PC-9 (cell line): ENCODE results near the gene WDR83. TPM values are rescaled to one million over a fixed set of nuclear protein-coding genes. Genes with fewer than 3 reads are reported as not detected.

Experiments
- BruUV-seq: library from RNA; stranded (reverse); fragments of 400-500 nt; replicated peaks from 2 replicates; lab custom pipeline; 2021; lab: Mats Ljungman, UMichigan
- CTCF ChIA-PET: fragments of 300-600 bp; sonication (Branson Sonifier 250); formaldehyde crosslinking; loops from one replicate; lab custom pipeline; 2022; ENCODE audit warnings: antibody characterized with exemption; lab: Charles Lee
- POLR2A ChIA-PET: fragments of 300-600 bp; sonication (Branson Sonifier 250); formaldehyde crosslinking; loops from one replicate; lab custom pipeline; 2022; ENCODE audit warnings: antibody characterized with exemption; ENCODE audit not compliant: unreplicated experiment; lab: Charles Lee
- DNase-seq, 2 experiments: peaks; one replicate each; pipeline versions ENCODE4 v3.0.0 to v3.0.0-alpha.2; 2015 to 2022; ENCODE audit warnings: mixed read lengths in 1 of 2
- H2AFZ ChIP-seq: fragments of 200-600 bp; sonication (generic); 2 replicates; pipeline ENCODE4 v1.8.1; 2017; ENCODE audit warnings: antibody characterized with exemption
- H3F3A ChIP-seq: fragments of 200-600 bp; sonication (generic); 2 replicates; pipeline ENCODE4 v1.8.1; 2017; ENCODE audit warnings: antibody characterized with exemption, mild to moderate bottlenecking, low read depth; ENCODE audit not compliant: insufficient read depth
- H3K27ac ChIP-seq: fragments of 200-600 bp; sonication (generic); 2 replicates; pipeline ENCODE4 v1.6.1; 2016; ENCODE audit warnings: mixed run types
- H3K27me3 ChIP-seq: fragments of 200-600 bp; sonication (generic); 2 replicates; pipeline ENCODE4 v1.6.1; 2016; ENCODE audit warnings: low read depth, mixed run types; ENCODE audit not compliant: insufficient read depth
- H3K36me3 ChIP-seq: fragments of 200-600 bp; sonication (generic); 2 replicates; pipeline ENCODE4 v1.6.1; 2016; ENCODE audit warnings: low read depth, mixed run types
- H3K4me1 ChIP-seq: fragments of 200-600 bp; sonication (generic); replicated peaks from 2 replicates; pipeline ENCODE4 v1.6.1; 2016; ENCODE audit warnings: mixed run types; ENCODE audit not compliant: insufficient read depth
- H3K4me2 ChIP-seq: fragments of 200-600 bp; sonication (generic); 2 replicates; pipeline ENCODE4 v1.6.1; 2017; ENCODE audit warnings: mixed run types
- H3K4me3 ChIP-seq: fragments of 200-600 bp; sonication (generic); 2 replicates; pipeline ENCODE4 v1.6.1; 2016; ENCODE audit warnings: mixed run types
- H3K79me2 ChIP-seq: fragments of 200-600 bp; sonication (generic); 2 replicates; pipeline ENCODE4 v1.6.1; 2017; ENCODE audit warnings: low read depth, mixed run types
- H3K9me2 ChIP-seq: fragments of 200-600 bp; sonication (generic); 2 replicates; pipeline ENCODE4 v1.8.1; 2017; ENCODE audit warnings: mild to moderate bottlenecking; ENCODE audit not compliant: insufficient read depth
- H3K9me3 ChIP-seq: fragments of 200-600 bp; sonication (generic); 2 replicates; pipeline ENCODE4 v1.8.1; 2016; ENCODE audit warnings: low read depth; ENCODE audit not compliant: insufficient read depth
- H4K20me1 ChIP-seq: fragments of 200-600 bp; sonication (generic); 2 replicates; pipeline ENCODE4 v1.8.1; 2017; ENCODE audit not compliant: insufficient read depth
- CTCF ChIP-seq: fragments of 200-600 bp; sonication (generic); conservative IDR thresholded peaks from 2 replicates; pipeline ENCODE4 v1.6.1; 2017; ENCODE audit warnings: mixed run types, antibody characterized with exemption, mild to moderate bottlenecking, moderate library complexity
- EZH2 ChIP-seq: fragments of 200-600 bp; sonication (generic); IDR thresholded peaks from 2 replicates; pipeline ENCODE4 v1.8.0; 2017; ENCODE audit warnings: antibody characterized with exemption, low read depth
- intact Hi-C: fragments of 100-400 bp; cut with micrococcal nuclease; formaldehyde crosslinking; loops from one replicate; pipeline ENCODE4 v1.10.0; 2022; ENCODE audit not compliant: unreplicated experiment
- total RNA-seq: library from RNA; stranded (reverse); gene quantifications from 2 replicates; pipeline ENCODE4 v1.2.3, GENCODE V29; 2021

Gene WDR83
- total RNA-seq, 1 experiment from 2014 or later = 12.9 TPM

DNA sequence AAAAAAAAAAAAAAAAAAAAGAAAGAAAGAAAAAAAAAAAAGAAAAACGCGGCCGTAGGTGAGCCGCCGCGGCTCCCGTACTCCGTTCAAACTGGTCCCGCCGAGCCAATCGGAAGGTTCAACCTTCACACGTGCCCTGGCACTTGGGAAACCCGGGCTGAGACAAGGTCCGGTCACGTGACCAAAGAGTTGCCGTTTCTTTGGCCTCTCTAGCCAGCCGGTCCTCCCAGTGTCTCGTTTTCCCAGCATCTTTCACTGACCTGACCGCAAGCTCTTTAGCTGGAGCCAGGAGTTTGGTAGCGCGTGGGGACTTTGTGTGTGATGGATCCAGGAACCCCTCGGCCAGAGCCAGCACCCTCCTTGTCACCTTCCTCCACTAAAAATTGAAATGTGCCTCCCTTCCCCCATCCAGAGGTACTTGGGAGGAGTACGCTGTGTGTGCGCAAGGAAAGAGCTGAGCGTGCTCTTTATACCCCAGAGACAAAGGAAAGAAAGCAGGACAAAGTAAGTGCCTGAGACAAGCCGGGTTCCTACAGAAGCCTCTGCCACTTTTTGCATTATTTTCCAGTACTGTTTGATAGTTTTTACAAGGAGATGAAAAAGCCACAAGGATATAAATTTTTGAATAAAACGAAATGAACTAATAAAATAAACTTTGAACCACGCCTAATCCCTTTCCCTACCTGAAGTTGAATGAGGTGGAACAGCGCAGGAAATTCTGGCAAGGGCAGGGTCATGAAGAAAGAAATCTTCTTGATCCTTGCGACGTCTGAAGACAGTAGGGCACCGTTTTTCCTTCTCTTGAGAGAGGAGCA is 56.2 kb downstream of the WDR83 start:
- Histone ChIP-seq H3K27me3 (no peaks in the 10 kb centered on the region), H3K9me2 (no peaks in the 10 kb centered on the region), H3K27ac (peak overlapping the region; percentile 55), H3K4me3 (peak overlapping the region; percentile 76), H2AFZ (peak overlapping the region; percentile 89), H3K4me1 (peaks cover 14% of the 10 kb centered on the region; the same call in 1 of the 2 replicates), H3F3A (peaks cover 63% of the 10 kb centered on the region), H3K36me3 (peaks cover 24% of the 10 kb centered on the region), H4K20me1 (peaks cover 18% of the 10 kb centered on the region; the same call in 1 of the 2 replicates), H3K79me2 (peaks cover 60% of the 10 kb centered on the region), H3K9me3 (no peaks in the 10 kb centered on the region), H3K4me2 (peak overlapping the region; percentile 87)
- ChIA-PET POLR2A (interaction anchor here (0.5 to 0.6 kb wide), 5 partner anchors 14 to 71 kb away, joined by 3 to 8 read pairs (median 3); partner anchors contain the start of gene GET3), CTCF (interaction anchor here (0.6 to 1.0 kb wide), 4 partner anchors 35 to 1859 kb away, joined by 3 to 4 read pairs (median 4); no protein-coding TSS in a partner anchor)
- no peak for TF ChIP-seq EZH2
- 0 out of 2 replicates have a peak, but pooled peaks have one; percentile 17 for TF ChIP-seq CTCF
- intact Hi-C loops = loop anchor here (1.0 kb wide), 1 partner anchor 12 kb away; the partner anchor contains the start of gene TRIR
- DNase-seq = peak; percentile 92 to 98
- TSS peak; percentile 97 for BruUV-seq

DNA sequence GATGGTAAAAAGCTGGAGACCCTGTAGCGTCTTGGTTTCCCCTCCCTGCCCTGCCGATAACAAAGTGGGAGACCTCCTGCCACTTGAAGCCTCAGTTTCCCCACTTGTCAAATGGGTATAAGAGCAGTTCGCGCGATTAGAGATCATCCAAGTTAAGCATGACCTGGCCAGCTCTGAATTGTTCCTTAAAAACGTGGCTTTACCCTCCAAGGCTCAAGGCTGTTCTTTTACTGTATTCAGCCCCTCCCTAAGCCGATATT is 56.7 kb downstream of the WDR83 start:
- H4K20me1 ChIP-seq = peaks cover 13% of the 10 kb centered on the region; the same call in 1 of the 2 replicates
- peaks cover 14% of the 10 kb centered on the region; the same call in 1 of the 2 replicates for H3K4me1 ChIP-seq
- peaks cover 18% of the 10 kb centered on the region for H3K36me3 ChIP-seq
- ChIA-PET POLR2A (interaction anchor here (0.5 to 0.6 kb wide), 4 partner anchors 14 to 70 kb away, joined by 3 to 8 read pairs (median 3); partner anchors contain the start of gene GET3), CTCF (interaction anchor here (0.6 to 1.0 kb wide), 3 partner anchors 34 to 51 kb away, joined by 3 to 4 read pairs (median 3); no protein-coding TSS in a partner anchor)
- H3K9me2 ChIP-seq = no peaks in the 10 kb centered on the region
- no peaks in the 10 kb centered on the region for H3K27me3 ChIP-seq
- H3F3A ChIP-seq = peaks cover 63% of the 10 kb centered on the region
- peak overlapping the region; percentile 55 for H3K27ac ChIP-seq
- no peaks in the 10 kb centered on the region for H3K9me3 ChIP-seq
- H2AFZ ChIP-seq = peak overlapping the region; percentile 89
- DNase-seq = no peak
- peak overlapping the region; percentile 76 for H3K4me3 ChIP-seq
- TF ChIP-seq EZH2 (no peak), CTCF (no peak)
- H3K79me2 ChIP-seq = peaks cover 55% of the 10 kb centered on the region
- H3K4me2 ChIP-seq = peak overlapping the region; percentile 87
- BruUV-seq = no TSS peak
- intact Hi-C loops = loop anchor here (1.0 kb wide), 1 partner anchor 11 kb away; the partner anchor contains the start of gene TRIR

DNA sequence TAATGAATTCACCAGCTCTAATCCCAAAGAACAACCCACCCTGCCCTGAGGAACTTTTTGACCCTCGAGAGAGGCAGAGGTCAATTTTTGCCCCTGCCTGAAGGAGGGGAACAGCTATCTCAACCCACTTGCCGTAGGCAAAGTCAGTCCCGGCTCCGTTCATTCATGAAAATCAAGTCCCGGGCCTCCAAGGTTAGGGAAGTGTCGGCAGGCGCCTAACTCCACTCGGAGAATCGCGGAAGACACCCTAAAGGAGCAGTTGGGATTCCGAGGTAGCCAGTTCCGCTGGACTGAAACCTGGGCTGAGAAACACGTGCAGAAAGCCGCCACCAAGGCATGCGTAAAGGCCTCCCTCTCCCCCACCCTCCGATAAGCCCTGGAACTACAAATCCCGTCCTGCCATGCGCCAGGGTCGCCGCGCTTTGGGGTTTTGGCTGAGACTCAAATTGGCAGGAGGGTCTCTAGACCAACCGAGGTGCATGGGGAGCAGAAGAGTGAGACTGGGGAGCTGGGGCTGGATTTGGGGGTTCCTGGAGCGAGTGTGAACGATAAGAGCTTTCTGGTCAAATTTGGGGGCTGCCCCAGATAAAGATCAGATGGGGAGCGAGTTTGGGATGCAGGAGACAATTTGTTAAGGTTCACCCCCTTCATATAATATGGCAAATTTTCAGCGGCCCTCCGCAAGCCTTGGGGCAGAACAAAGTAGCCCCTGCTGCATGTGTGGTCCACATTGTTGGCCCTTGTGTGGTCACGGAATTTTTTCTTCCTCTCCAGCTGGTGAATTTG is 57.2 kb downstream of the WDR83 start, which contains the start of gene TNPO2:
TNPO2 (minus strand) TSS at position 292 of the 786 bp plus-strand sequence. CDS start 2,955 bp downstream, outside the sequence.
- TF ChIP-seq CTCF (no peak), EZH2 (no peak)
- Histone ChIP-seq H3K79me2 (peaks cover 50% of the 10 kb centered on the region), H3K4me2 (peak within 1 kb of the TSS; percentile 87), H3F3A (peaks cover 63% of the 10 kb centered on the region), H3K4me1 (peaks cover 14% of the 10 kb centered on the region; the same call in 1 of the 2 replicates), H3K9me2 (no peaks in the 10 kb centered on the region), H3K9me3 (no peaks in the 10 kb centered on the region), H3K36me3 (peaks cover 16% of the 10 kb centered on the region), H3K4me3 (peak within 1 kb of the TSS; percentile 76), H2AFZ (peak within 1 kb of the TSS; percentile 89), H3K27ac (peak within 1 kb of the TSS; percentile 55), H4K20me1 (peaks cover 8% of the 10 kb centered on the region; the same call in 1 of the 2 replicates), H3K27me3 (no peaks in the 10 kb centered on the region)
- intact Hi-C loops = loop anchor here (1.0 kb wide), 1 partner anchor 10 kb away; the partner anchor contains the start of gene TRIR
- DNase-seq = peak; percentile 54 to 59
- POLR2A ChIA-PET = interaction anchor here (0.5 to 0.6 kb wide), 2 partner anchors 70 to 72 kb away, joined by 4 to 8 read pairs; no protein-coding TSS in a partner anchor
- BruUV-seq = no TSS peak
- CTCF ChIA-PET = interaction anchor here (1.0 kb wide), 2 partner anchors 34 to 37 kb away, joined by 3 to 4 read pairs; no protein-coding TSS in a partner anchor
